Measurements from ENCODE around the gene VSIG8.
"Not testable (repeated sequence)": the region's sequence is repeated elsewhere in the genome, so short reads cannot be mapped to it uniquely, and the experiment has no call there.

VSIG8 gene

GRCh38 chr1:159862557-159862956 lies at the start of gene VSIG8:
Gene VSIG8, minus strand, starts transcription at chr1:159862657. Its CDS starts 136 bp downstream, at chr1:159862521.
- DNase-seq (ENCODE audit: low spot score): no peak

GRCh38 chr1:159911326-159912070 lies 49.0 kb upstream of the VSIG8 start:
- DNase-seq (ENCODE audit: low spot score): no peak

GRCh38 chr1:159908031-159908940 lies 45.8 kb upstream of the VSIG8 start:
- DNase-seq (ENCODE audit: low spot score): no peak

- no peak for DNase-seq (ENCODE audit: low spot score)
Observed at GRCh38 chr1:159906960-159907359, 44.5 kb upstream of the VSIG8 start.

- DNase-seq (ENCODE audit: low spot score): not testable (repeated sequence)
Observed at GRCh38 chr1:159904036-159904435, 41.6 kb upstream of the VSIG8 start.

- DNase-seq (ENCODE audit: low spot score): no peak
Observed at GRCh38 chr1:159902541-159902940, 40.1 kb upstream of the VSIG8 start.

- DNase-seq (ENCODE audit: low spot score): no peak
Observed at GRCh38 chr1:159900755-159901360, 38.4 kb upstream of the VSIG8 start.

- no peak for DNase-seq (ENCODE audit: low spot score)
Observed at GRCh38 chr1:159900086-159900680, 37.7 kb upstream of the VSIG8 start, which contains the start of gene CFAP45. Gene CFAP45, minus strand, starts transcription at chr1:159900165. Its CDS starts 67 bp downstream, at chr1:159900098.

GRCh38 chr1:159899634-159900033 lies 37.2 kb upstream of the VSIG8 start:
- not testable (repeated sequence) for DNase-seq (ENCODE audit: low spot score)

GRCh38 chr1:159898527-159898926 lies 36.1 kb upstream of the VSIG8 start:
- DNase-seq (ENCODE audit: low spot score): no peak

GRCh38 chr1:159897962-159898361 lies 35.5 kb upstream of the VSIG8 start:
- DNase-seq (ENCODE audit: low spot score): no peak

- DNase-seq (ENCODE audit: low spot score): no peak
Observed at GRCh38 chr1:159896546-159896930, 34.1 kb upstream of the VSIG8 start.

- no peak for DNase-seq (ENCODE audit: low spot score)
Observed at GRCh38 chr1:159895836-159896545, 33.5 kb upstream of the VSIG8 start.

- DNase-seq (ENCODE audit: low spot score): no peak
Observed at GRCh38 chr1:159895286-159895685, 32.8 kb upstream of the VSIG8 start.

- no peak for DNase-seq (ENCODE audit: low spot score)
Observed at GRCh38 chr1:159892944-159893343, 30.5 kb upstream of the VSIG8 start.

- peak; percentile 89 for DNase-seq (ENCODE audit: low spot score)
Observed at GRCh38 chr1:159891275-159892157, 29.1 kb upstream of the VSIG8 start.

GRCh38 chr1:159890390-159890789 lies 27.9 kb upstream of the VSIG8 start:
- no peak for DNase-seq (ENCODE audit: low spot score)

- no peak for DNase-seq (ENCODE audit: low spot score)
Observed at GRCh38 chr1:159889821-159890252, 27.4 kb upstream of the VSIG8 start.

- DNase-seq (ENCODE audit: low spot score): no peak
Observed at GRCh38 chr1:159889202-159889601, 26.7 kb upstream of the VSIG8 start.

GRCh38 chr1:159884296-159884695 lies 21.8 kb upstream of the VSIG8 start:
- no peak for DNase-seq (ENCODE audit: low spot score)
